Retina (tissue), 1 donor: ENCODE data around the gene CEP128.

Source experiments
- DNase-seq: peaks from one replicate; pipeline ENCODE4 v3.0.0-alpha.2; 2016

The CEP128 gene

DNA sequence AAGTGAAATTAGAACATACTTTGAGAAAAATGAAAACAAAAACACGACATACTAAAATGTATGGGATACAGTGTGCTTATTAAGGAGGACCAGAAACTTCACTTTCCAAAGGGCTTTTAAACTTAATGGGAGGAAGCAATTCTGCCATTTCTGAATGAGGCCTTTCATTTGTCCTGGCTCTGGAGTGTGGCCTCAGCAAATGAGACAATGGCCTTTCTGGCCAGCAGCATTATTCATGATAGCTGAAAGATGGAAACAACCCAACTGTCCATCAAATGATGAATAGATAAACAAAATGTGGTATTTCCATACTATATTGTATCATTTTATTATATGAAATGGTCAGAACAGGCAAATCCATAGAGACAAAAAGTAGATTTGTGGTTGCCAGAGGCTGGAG lies 338.6 kb downstream of the CEP128 start:
- DNase-seq, result no peak

DNA sequence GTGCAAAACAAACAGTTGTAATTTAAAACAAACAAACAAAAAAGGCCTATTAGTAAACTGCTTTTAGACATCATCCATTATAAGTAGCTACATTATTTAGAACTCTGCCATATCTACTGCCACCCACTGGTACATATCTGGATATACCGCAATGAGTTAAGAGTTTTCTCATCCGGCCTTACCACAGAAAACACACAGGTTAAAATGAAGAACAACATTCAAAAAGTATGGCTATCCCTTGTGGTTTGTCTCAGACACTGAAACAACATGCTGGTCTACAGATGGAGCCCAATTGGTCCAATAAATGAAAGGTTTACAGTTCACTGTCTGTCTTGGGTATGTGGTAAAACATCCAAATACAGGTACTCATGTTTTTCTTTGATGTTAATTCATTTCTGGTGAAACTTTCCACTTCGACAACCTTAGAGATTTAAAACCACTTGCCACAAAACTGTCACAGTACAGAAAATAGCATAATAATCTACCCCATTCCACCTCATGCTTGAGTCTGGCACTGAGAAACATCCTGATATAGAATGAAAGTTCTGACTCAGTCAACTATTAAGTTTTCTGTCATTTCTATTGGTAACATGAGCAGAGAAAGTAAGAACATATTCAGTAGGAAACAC lies 354.3 kb downstream of the CEP128 start:
- DNase-seq, result no peak

DNA sequence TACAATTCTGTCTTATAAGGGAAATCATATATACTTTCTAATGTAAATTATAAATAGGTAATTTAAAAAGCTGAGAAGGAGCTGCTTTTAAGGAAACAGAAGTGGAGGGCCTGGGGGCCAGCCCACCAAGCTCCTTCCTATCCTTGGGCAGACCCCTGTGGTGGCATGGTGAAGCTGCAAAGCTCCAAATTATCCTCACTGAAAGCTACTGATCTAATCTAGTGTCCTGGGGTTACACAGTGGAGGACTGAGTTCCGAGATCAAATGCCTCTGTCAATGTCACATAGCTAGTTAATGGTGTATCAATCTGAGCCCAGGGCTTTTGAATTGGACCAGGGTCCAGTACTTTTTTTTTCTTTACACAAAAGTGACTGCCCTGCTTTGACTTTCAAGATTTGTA lies 355.4 kb downstream of the CEP128 start:
- DNase-seq, result no peak

GRCh38 chr14:80585506-80585835 lies 356.1 kb downstream of the CEP128 start:
- no peak for DNase-seq

DNA sequence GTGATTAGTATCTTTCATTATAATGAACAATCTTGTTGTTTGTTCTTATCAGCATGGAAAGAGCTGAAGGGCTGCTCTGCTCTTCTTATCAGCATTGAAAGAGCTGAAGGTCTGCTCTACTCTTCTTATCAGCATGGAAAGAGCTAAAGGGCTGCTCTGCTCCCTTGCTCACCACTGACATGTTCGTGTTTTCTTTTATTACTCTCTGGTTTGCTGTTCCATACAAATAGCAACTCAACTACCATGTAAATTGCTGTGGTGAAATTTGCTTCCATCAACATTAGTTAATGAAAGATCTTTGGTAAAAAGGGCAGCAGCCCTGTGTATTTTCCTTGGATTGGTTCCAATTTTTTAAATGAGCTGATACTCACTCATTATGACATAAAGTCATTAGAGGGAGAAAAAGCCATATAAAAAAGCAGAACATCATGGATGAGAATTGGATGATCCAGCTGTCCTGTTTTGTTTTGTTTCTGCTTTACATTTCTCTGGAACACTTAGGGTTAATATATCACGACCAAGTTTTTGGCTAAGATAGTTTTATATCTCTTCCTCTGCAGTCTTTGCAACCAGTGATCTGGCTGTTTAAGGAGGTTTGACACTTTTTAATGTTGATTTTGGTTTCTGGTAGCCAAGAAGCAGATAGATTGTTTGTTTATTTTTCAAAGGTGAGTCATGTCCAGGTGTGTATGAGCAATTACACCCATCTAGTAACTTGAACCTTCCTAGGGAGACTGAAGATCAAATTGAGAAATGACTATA lies 356.6 kb downstream of the CEP128 start:
- DNase-seq, result no peak

DNA sequence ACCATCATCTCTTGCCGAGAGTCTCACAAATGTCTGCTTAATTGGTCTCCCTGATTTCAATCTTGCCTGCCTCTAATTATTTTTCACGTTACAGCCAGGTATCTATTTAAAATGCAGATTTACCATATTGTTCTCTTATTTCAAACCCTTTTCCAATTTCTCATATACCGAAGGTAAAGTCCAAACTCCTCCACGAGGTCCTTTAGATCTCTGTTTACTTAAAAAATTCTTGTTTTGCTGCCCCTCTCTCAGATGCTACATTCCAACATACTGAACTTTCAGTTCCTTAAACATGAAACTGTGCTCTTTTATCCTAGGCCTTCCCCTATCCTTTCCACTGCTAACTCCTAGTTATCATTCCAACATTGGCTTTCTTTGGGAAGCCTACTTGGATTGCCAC lies 363.9 kb downstream of the CEP128 start:
- no peak for DNase-seq

DNA sequence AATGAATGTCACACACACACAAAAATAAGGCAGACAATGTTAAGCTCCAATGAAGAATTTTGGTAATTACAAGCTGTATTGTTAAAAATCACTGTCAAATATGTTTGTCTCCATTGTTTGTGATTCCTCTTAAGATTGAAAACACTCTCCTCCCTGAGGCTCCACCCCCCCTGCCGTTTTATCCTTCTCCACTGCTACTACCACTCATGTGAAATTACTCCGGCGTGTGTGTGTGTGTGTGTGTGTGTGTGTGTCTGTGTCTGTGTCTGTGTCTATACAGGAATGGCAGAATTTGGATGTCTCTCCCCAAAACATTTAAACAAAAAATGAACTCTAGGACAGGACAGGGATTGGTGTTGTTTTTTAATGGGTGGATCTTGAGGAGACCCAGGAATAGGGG lies 365.1 kb downstream of the CEP128 start:
- DNase-seq, result no peak

DNA sequence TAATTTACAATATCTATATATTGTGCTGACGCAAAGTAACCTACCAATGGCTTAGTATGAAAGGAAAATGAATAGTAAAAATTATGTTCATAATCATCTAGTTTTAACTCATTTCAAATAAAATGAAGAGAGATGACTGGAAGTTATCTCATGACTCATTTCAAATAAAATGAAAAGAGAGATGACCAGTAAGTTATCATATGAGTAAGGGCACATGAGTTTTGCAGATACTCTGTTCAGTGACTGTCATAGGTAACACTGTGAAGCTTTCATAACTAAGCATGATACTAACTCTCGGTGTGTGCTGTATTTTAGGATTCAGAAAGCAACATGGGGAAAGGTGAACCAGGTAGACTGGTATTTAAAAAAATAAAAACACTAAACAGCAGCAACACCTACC lies 365.8 kb downstream of the CEP128 start:
- no peak for DNase-seq

DNA sequence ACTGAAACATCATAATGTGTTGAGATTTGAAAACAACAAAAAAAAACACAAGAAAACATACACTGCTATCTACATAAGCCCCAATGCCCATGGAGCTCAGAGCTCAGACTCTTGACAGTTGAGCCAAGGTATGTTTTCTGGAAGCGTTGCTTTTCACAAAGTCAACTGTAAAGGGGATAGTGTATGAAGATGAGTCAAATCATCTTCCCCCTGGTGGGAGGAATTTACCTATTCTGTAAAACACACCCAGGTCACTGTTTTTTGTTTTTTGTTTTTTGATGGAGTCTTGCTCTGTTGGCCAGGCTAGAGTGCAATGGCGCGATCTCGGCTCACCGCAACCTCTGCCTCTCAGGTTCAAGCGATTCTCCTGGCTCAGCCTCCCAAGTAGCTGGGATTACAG lies 368.9 kb downstream of the CEP128 start:
- DNase-seq, result no peak

GRCh38 chr14:80570930-80571298 lies 370.6 kb downstream of the CEP128 start:
- DNase-seq, result no peak

DNA sequence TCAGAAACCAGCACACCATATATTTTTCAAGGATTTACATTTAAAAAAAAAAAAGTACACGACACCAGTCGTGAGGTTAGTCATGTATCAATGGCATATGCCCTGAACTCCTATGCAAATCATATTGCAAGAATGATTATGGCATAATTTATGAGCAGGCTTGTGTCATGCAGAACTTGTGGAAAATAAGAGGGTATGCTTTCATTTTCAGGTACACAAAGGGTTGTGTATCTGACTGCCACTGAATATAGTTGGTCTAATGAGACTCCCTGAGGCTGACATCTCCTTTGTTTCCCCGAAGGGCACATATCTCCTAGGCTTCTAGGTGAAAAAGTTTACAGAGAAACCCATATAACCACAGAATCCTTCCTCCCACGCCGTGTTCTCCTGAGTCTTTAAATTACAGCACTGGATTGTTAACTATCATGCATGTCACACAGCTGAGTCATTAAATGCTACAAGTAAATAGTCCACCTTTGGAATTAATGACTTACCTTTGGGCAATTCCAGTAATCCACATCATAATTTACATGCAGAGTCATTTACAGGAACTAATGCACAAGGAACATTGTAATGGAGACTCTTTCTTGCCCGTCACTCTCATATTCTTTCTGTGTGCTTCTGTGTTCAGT lies 373.5 kb downstream of the CEP128 start:
- no peak for DNase-seq

DNA sequence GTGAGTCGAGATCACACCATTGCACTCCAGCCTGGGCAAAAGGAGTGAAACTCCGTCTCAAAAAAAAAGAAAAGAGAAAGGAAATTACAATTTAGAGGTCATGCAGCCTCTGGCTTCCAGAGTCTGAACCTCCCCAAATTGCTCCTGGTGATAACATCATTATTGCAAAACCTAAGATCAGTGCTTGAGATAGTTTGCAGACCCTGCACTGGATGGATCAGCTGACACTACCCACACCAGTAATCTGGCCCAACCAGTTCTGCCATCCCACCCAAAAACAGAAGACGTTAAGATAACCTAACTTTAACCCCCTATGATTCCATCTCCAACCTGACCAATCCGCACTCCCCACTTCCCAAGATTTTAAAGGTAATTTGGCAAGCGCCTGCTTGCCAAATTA lies 376.5 kb downstream of the CEP128 start:
- DNase-seq, result no peak

GRCh38 chr14:80564051-80564450 lies 377.5 kb downstream of the CEP128 start:
- no peak for DNase-seq

DNA sequence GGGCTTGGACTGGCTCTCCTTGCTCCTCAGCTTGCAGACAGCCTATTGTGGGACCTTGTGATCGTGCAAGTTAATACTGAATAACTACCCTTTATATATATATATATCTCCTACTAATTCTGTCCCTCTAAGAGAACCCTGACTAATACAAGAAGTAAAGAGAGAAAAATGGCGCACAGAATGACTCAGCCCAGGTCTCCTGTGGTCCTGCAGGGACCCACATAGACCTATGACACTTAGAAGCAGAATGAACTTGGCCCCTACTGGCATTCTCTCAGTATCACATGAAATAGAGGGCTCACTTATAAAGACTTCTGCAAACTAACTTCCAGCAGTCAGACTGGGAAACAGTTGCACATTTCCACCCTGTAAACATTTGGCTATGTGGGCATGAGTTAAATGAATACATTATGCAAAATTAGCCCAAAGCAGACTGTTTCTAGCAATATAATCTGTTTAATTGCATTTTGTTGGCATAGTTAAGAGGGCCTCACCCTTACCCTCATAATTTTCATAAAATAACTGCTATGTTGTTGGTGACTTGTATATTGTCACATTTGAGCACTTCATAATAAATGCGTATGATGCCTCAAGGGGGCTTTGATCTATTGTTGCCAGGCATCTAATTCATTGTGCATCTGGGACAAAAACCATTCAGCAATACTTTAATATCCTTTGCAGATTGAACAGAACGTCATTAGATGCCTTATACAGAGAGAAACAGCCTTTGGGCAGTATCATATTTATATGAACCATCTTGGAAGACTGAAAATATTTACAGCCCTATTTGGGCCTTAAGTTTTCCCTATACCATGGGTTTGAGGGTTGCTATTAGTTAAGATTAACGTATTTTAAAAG lies 380.5 kb downstream of the CEP128 start:
- DNase-seq, result no peak

DNA sequence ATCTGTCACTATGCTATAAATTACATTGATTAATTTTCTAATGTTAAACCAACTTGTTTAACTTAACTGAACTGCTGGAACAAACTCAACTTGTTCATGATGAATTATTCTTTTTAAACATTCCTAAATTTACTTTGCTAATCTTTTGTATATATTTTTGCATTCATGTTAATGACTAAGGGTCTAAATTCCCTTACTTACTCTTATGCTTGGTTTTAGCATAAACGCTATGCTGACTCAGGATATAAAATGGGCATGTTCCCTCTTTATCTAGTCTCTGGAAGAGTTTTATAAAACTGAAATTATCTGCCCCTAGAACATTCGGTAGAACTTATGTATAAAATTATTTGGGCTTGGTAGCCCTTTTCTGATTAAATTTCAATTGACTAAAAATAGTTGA lies 387.4 kb downstream of the CEP128 start:
- DNase-seq, result no peak

DNA sequence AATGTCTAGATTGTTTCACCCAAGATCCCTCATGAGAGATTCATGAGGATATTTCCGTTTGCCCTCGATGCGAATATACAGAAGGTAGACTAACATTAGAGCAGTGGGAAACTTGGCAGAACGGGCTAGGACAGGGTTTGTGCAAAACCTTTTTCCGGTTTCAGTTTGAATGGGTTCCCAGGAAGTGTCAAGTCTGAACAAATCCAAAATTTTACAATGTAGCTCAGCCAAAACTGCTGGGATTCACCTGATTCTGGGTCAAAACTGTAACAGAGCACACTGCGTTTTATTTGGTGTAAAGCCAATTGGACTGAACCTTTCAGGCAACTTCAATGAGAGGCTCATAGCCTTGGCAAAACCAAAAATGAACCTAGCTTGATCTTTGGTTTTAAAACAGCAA lies 392.4 kb downstream of the CEP128 start:
- no peak for DNase-seq

DNA sequence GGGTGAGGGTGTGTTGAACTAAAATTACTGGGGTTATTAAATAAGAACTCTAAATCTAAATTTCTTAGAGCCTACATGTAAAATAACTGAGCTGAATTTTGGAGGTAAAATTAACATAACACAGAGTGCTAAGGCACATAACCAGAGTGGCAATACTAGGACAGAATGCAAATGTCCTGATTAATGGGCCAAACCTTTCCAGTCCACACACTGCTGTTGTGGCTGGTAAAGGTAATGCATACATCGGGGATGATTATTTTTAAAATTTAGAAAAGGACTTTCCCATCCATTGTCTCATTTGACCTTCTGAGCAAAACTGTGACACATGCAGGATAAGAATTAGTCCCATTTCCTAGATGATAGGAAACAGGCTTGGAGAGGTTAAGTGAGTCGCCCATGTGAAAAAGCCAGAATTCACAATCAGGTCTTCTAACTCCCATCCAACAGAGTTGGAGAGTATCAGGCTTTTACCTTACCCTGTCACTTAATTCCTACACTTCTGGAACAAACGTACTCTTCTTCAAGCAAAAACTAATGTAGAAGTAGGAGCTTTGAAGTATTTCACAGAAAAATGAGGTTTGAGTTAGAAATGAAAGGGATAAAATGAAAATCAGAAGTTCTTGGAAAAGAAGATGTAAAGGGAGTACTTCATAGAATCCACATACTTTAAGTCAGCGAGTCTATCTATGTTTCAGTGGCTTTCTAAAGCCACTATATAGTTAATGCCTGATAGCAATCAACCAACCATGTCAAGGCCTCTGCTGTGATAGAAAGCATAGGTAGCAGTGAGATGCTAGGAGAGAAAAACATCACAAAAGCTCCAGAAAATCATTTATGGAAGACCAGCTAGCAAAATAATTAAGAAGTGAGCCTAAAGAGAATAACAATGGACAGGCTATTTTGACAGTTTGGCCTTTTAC lies 395.3 kb downstream of the CEP128 start:
- DNase-seq, result no peak

GRCh38 chr14:80544366-80544765 lies 397.2 kb downstream of the CEP128 start:
- DNase-seq, result no peak

DNA sequence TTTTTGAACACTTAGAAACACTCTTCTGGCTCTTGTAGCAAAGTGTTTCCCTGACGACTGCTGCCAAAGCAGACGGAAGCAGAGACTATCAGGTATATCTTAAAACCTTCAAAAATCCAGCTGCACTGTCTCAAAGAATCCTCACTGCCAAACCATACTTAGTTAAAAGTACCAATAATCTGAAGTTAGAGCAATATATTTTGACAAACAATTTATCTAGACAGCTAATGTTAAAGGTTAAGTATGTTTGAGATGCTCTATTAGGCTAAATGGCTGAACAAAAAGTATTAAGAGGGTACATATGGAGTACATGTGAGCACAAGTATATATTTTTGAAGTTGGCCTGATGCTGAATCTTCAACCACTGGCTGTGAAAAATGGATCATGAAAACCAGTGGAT lies 398.3 kb downstream of the CEP128 start:
- DNase-seq, result no peak

- DNase-seq, result no peak
Observed at GRCh38 chr14:80538633-80539375, 402.7 kb downstream of the CEP128 start.

DNA sequence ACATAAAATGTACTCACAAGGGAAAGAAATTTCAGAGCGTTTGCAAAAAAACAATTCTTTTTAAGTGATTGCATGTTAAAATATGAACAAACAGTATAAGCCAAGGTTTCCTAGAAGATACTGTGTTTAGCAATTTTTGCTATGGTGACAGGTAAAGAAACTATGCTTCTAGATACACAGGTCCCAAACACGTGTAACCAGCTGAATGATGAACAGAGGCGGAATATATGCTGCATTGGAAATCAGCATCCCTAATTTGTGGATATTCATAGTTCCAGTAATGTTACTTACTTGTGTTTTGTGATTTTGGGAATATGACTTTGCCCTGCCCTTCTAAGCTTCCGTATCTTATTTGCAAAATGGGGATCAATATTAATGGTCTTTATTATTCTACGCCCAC lies 403.9 kb downstream of the CEP128 start:
- no peak for DNase-seq

DNA sequence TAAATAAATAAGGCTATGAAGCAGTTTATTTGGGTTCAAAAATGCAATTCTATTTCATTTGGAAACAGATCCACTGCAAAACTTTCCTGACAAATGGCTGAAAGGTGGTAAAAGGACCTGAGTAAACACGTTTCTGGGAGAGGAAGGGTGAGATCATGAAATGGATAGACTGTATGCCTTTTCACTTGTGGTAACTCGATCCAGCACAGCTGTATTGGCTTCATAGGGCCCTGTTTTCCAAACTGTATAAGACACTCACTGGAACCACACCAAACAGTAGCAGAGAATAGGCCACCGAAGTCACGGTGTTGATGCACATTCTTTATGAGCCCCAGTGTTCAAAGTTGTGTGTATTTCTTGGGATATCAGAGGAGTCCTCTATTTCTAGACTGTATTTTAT lies 405.1 kb downstream of the CEP128 start:
- DNase-seq, result no peak
